Embryonic facial prominence (tissue), 1 donor: Measurements from ENCODE around the gene ELFN1.

ENCODE experiments used
- DNase-seq: peaks from one replicate; pipeline ENCODE4 v3.0.0-alpha.2; 2016; ENCODE audit errors: extremely low spot score

The ELFN1 gene

DNA sequence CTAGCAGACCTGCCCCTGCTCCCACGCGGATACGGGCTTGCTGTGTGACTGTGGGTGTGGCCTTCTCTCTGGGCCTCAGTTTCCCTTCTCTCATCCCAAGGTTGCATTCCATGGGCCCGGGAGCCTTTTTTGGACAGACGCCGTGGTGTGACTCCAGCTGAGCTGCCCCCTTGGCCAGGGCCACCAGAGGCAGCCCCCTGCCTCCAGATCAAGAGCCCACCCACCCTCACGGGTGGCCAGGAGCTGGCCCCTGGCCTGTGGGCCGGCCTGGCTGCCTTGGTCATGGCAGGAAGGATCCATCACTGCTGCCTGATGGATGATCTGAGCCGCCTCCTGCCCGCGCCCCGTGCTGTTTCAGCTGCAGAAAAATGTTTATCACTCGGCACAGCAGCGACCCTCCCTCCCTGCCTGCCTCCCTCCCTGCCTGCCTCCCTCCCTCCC, 27.8 kb upstream of the ELFN1 start:
- no peak for DNase-seq

DNA sequence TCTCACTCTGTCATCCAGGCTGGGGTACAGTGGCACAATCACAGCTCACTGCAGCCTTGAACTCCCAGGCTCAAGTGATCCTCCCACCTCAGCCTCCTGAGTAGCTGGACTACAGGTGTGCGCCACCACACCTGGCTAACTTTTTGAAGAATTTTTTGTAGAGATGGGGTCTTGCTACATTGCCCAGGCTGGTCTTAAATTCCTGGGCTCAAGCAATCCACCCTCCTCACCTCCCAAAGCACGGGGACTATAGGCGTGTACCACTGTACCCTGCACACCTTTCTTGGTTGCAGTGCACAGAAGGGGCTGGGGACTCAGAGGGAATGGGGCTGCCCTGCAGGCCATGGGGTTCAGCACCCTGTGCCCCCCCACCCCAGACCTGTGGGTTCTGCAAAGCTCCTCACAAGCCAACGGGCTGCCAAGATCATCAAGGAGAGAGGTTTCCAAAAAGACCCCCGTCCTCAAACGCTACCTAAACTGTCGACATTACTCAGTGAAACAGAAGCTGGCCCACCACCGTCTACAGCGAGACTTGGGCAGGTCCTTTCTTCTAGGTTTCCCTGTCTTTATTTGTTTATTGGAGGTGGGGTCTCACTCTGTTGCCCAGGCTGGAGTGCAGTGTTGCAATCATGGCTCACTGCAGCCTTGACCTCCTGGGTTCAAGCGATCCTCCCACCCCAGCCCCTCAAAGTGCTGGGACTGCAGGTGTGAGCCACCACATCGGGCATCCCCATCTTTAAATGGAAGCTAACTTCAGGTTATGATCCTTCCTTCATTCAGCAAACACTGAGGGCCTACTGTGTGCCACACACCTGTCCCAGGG, 26.6 kb upstream of the ELFN1 start:
- no peak for DNase-seq

DNA sequence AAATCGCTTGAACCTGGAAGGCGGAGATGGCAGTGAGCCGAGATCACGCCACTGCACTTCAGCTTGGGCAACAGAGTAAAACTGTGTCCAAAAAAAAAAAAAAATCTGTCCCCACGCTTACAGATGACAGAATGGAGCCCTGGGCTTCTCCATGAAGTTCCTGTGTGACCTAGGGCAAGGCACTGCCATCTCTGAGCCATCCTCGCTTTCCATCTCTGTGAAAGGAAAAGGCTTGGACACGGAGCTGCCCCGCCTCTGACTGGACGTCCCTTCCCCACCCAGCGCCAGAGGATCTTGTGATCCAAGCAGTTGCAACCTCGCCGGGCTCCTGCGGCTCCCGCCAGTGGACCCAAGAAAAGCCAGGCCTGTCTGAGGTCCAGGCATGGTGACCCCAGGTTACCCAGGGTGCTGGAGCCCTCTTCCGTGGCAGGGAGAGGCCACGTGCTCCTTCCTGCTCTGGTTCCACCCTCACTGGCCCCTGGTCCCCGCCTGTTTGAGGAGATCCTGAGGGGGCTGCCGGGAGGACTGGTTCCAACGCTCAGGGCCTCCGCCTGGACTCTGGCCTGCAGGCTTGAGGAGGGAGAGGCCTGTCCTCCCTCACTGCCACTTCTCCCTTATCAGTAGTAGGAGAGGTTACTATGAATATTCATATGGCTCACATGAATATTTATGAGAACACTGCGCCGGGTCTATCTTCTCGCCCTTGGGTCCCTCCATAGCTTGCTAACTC, 25.6 kb upstream of the ELFN1 start:
- DNase-seq: no peak

DNA sequence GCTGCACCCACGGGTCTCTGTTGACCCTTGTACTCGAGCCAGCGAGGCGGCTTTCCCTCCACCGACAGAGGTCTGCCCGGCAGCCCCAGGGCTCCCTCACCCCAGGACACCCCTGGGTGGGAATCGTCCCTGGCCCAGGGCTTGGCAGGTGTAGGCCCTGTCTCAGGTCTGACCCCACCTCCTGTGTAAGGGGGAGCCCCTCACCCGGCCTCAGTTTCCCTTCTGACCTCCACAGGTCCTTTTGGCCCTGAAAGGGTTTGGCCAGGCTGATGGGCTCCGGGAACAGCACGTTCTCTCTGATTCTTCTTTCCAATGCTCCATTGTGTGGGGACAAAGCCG, 25.0 kb upstream of the ELFN1 start:
- DNase-seq: no peak

DNA sequence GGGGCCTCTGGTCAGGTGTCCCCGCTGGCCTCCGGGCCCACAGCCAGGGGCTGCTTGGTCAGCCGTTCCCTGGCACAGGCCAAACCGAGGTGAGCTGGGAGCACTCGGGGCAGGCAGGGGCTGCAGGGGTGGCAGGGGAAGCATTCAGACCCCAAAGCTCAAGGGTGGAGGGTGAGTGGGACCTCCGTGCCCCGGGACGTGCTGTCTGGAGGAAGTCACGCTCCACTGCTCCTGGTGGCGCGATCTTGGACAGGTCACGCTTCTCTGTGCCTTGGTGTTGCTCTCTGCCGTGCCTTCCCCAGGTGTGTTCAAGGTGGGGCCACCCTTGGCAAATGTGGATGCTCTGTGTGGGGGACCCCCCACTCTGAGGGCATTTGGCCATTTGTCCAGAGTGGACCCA, 24.6 kb upstream of the ELFN1 start:
- DNase-seq: no peak

DNA sequence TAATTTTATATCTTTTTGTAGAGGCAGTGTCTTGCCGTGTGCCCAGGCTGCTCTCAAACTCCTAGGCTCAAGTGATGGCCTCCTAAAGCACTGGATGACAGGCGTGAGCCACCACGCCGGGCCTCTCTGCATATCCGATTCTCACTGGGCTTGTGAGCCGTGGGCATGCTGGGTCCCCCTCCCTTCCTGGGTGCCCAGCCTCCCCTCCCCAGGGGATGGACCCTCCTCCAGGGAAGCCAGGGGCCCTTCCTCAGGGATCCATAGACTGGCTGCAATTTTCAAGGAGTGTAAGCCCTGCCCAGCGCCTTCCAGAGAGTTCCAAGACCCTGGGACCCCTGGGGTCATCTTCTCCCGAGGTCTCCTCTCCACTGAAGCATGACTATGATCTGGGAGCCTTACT, 23.7 kb upstream of the ELFN1 start:
- no peak for DNase-seq

DNA sequence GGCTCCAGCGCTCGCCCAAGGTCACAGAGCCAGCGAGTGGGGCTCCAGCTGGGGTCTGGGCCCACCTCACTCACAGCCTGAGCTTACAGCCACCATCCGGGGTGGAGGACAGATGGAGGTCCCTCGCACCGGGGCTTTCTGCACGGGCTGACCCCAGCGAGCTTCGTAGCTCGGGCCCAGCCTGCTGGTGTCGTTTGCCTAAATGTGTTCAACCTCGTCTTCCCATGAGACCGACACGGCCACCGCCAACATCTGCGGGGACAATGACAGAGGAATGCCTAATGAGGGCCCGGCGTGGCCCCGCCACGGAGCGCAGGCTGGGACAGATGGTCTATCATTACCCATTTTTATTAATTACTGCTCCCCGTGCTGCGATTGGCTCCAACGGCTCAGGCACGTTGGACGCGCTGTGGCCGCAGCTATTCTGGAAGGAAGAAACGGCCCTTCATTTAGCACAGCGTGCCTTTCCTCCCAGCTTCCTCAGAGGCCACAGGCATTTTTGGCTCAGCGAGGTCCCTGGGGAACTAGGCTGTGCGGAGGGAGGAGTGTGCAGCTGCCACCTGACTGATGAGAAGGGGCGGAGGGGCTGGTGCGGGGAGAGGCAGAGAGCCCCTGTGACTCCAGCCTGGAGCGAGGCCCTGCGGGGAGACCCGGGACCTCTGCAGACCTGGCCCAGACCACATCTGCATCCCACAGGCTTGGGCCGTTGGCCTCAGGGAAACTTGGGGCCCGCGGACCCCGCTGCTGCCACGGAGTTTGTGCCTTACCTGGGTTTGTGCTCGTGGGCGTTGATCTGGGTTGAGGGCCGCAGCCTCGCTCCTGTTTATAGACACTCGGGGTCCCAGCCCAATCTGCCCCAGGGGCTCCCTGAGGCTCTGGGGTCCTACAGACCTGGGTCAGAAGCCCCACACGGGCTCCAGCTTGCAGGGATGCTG, 22.9 kb upstream of the ELFN1 start:
- DNase-seq: no peak

DNA sequence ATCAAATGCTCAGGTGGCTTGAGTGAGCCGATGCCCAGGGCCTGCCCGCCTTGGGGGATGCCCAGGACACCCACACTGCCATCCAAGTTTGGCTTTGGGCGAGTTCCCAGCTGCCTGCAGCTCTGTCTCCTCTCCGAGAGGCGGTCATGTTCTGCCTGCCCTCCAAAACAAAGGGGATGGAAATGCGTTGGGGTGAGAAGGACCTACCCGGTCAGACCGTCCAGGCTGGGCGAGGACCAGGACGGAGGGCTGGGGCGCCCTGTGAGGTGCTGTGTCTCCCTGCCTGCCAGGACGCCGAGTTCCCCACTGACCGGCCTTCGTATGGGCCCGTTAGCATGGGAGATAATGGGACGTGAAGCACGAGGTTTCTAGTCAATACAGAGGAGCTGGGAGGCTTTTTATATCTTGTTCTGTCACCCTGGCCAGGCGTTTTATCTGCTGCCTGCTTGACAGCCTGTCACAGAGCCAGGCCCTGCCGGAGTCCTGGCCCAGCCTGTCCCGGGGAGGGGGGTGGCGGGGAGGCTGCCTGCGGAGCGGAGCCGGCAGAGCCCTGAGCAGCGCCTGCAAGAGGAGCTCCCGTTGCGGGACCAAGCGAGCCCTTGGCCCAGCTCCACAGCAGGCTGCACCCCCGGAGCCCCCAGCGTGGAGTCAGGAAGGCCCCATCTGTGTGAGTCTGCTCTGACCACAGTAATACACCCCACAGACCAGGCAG, 22.0 kb upstream of the ELFN1 start:
- DNase-seq: no peak

DNA sequence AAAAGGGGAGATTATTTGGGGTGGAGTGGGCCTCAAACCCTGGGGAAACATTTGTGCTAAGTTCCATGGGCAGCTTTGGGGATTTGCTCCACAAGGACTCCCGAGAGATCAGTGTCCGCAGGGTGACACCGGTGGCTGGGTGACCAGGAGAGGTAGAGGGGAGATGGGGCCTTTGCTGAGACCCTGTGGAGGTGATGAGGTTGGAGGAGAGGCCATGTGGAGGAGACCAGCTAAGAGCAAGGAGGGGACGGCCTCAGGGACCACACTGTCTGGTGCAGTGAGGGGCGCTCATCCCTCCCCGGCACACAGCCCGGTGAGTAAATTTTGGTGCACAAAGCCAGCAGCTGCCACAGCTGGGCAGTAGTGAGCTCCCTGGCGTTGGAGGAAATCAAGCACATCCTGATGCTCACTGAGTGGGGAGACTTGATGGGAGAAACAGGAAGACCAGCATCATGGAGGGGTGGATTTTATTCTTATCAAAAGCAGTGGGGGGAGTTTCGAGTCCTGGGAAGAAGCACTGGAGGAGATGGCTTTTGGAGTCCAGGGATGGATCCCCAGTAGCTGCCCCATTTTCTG, 20.2 kb upstream of the ELFN1 start:
- DNase-seq: no peak

DNA sequence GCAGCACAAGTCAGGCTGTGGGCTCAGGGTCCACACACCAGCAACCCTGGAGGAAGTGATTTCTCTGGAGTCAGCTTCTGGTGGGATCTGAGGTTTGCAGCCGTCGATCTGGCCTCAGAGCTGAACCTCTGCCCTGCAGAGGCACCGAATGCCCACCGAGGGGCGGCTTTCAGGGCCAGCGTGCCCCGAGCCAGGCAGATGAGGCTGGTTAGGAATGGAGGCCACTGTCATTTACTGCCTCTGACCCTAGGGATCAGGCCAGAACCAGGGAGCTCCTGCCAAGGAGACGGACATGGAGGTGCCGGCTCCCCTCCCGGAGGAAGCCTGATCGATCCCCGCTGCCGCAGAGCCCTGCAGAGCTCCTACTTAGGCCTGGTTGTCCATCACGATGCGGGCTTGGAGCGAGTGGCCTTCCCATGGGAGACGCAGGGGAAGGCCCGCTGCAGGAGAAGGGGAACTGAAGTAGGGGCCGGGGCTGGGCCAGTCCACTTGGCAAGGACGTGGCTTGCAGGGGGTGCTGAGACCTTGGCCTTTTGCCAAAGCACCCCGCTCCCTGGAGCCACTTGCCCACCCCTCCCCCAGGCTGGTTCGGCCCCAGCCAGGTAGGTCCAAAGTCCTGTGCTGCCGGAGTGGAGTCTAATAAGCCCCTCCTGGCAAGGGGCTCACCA, 19.6 kb upstream of the ELFN1 start:
- no peak for DNase-seq

DNA sequence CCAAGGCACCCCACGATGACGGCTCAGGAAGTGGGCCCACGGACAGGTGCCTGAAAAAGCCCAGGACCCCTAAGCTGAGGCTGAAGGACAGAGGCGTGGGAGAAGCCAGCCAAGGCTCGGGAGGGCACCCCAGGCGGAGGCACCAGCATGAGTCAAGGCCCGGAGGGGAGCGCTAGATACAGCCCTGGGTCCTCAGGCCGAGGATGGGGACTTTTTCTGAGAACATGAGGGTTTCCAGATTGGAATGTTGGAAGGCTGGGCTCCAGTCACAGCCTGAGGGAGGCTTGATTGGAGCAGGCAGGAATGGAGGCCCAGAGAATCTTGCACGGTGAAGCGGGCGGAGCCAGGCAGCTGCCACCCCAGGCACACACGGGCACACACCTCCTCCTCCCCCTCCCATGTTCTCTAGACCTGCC, 19.0 kb upstream of the ELFN1 start:
- no peak for DNase-seq

DNA sequence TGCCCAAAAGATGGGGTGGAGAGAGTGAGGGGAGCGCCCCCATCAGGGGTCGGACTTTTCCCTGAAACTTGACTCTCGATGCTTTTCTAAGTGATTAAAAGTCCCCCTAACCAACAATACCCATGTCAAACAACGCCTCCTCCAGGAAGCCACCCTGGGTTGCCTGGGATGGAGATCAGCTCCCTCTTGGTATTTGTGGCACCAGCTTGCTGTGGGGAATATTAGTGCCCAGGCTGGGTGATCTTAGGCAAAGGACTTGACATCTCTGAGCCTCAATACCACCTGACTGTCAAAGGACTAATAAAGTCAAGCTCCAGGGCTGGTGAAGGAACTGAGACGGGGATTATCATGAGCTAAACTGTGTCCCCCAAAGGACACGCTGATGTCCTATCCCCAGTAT, 18.2 kb upstream of the ELFN1 start:
- DNase-seq: no peak

DNA sequence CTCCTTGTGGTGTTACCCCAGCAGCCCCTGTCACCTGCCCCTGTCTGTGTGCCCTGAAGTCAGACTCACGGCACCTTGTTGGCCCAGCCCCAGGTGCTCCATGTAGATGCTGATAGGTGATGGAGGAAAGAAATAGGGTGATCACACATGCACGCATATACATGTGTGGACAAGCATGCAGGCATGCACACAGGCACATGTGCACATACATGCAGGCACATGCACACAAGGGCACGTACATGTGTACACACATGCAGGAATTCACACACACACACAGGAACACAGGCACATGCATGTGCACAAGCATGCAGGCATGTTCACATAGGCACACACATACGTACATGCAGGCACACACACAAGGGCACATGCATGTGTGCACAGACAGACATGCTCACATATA, 16.6 kb upstream of the ELFN1 start:
- DNase-seq: no peak

DNA sequence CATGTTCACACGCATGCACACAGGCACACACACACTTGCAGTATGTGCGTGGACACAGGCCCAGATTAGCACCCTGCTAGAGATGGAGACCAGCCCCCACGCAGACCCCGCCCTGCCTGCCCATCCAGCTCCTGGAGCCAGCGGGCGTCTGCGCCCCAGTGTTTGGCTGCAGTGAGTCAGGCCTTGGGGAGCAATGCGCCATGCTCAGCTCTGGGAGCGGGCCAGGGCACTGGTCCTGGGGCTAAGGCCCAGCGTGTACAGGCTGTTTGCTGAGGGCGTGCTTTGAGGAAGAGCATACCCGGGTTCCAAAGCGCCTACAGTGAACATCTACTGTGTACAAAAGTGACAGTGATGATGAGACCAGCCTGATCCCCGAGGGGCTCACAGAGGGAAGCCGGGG, 16.0 kb upstream of the ELFN1 start:
- DNase-seq: no peak

DNA sequence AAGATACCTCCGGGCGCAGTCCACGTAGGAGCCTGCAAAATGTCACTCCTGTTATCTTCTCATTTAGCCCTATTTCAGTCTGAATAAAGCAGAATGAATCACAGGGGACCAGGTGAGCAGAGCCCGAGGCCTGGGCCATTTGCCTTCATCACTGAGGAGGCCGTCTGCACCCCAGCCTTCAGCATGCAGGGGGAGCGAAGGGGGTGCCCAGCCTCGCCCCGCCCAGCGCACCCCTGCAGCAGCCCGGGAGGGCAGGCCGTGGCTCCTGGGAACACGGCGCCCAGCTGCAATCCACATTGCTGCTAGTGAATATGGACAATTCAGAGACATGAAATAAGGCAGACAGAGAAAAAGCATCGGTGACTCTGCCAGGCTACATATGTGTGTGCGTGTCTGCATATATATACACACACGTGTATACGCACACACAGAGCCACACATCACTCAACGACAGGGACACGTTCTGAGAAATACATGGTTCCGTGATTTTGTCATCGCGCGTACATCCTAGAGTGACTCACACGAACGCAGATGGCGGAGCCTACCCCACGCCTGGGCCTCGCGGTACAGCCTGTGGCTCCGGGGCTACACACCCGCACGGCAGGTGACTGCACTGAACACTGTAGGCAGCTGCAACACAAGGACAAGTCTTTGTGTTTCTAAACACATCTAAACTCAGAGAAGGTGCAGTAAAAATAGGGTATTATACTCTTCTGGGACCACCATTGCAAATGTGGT, 15.2 kb upstream of the ELFN1 start:
- no peak for DNase-seq

DNA sequence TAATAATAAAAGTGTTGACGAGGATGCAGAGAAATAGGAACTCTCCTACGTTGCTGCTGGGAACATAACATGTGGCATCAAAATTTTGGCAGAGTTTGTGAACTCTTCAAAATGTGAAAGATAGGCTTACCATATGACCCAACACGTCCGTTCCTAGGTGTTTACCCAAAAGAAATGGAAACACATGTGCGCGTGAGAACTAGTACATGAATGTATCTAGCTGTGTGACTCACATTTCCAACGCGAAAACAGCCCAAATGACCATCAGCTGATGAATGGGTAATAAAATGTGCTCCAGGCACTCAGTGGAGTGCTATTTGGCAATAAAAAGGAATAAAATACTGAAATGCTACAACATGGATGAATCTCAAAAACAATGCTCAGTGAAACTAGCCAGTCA, 10.4 kb upstream of the ELFN1 start:
- DNase-seq: no peak

DNA sequence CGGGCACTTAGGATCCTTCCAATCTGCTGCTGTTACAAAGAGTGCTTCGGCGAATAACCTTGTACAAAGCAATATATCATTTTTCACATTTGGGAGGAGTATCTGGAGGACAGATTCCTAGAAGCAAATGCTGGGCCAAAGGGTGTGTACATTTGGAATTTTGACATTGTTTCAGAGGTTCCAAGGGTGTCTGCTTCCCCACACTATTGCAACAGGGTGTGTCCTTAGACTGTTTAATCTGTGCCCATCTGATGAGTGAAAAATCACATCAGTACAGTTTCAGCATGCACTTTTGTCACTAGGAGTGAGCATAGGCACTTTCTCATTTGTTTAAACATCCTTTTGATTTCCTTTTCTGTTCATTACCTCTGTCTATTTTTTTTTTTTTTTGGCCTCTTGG, 8.6 kb upstream of the ELFN1 start:
- no peak for DNase-seq

DNA sequence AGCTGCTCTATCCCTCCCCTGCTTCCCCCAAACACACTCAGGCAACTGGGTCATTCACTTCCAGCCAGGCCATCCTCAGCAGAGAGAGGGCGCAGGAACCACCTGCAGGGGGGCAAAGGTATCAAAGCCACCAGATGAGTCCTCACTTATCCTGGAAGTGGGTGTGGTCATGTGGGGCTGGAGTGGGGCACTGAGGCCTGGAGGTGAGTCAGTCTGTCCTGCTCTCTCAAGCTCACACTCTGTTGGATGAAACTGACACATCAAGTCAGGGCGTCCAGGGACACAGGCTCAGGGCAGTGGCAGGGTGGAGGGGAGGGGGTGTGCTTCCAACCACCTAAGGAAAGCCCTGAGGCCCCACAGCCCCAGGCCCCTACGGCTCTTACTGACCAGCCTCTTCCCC, 8.0 kb upstream of the ELFN1 start:
- no peak for DNase-seq

DNA sequence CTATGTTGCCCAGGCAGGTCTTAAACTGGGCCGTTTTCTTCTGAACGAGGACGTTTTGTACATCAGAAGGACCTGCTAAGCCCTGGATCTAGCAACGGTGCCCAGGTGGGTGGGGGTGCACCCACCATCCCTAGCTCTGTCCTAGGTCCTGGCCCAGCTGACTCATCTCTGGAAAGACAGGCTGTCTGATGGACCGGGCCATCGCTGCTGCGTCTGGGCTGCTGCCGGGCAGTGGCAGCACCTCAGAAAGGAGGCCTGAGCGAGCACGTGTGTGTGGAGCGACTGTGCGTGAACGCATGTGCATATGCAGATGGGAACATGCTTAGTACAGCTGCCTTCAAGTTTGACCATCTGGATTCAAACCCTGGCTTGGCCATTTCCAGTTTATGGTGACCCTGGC, 7.3 kb upstream of the ELFN1 start:
- DNase-seq: no peak

DNA sequence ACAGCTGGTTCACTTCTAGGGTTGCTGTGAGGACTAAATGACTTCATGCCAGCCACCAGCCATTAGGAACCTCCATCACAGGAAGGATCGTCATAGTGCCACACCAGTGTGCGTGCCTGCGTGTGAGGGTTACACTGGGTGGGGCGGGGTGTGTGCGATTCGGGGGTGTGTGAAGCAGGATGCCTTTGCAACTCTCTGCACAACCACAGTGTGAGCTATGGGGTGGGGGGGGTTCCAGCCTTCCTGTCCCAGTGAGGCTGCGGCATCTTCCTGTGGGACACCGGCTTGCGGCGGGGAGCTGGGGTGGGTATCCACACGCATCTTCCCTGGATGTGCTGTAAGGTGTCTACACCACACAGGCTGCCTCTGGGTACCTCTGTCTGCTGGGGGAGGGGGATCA, 6.9 kb upstream of the ELFN1 start:
- DNase-seq: no peak
